Type B pancreatic cell (in vitro differentiated cells): ENCODE results near the gene FGF4. TPM values are rescaled to one million over a fixed set of nuclear protein-coding genes. Genes with fewer than 3 reads are reported as not detected.

Experiments
- DNase-seq: peaks from one replicate; pipeline ENCODE4 v3.0.0; 2021; ENCODE audit warnings: mixed read lengths; ENCODE audit not compliant: unreplicated experiment; ENCODE audit errors: extremely low spot score
- H3K27ac Mint-ChIP-seq: 2 replicates; pipeline ENCODE4 v1.8.0; 2021; ENCODE audit warnings: mild to moderate bottlenecking, mixed read lengths
- H3K27me3 Mint-ChIP-seq: 2 replicates; pipeline ENCODE4 v1.8.0; 2021; ENCODE audit warnings: mixed read lengths
- H3K36me3 Mint-ChIP-seq: 2 replicates; pipeline ENCODE4 v1.8.0; 2021; ENCODE audit warnings: mixed read lengths
- H3K4me1 Mint-ChIP-seq: one replicate; pipeline ENCODE4 v1.8.0; 2021; ENCODE audit warnings: mixed read lengths; ENCODE audit not compliant: unreplicated experiment
- H3K4me3 Mint-ChIP-seq: 2 replicates; pipeline ENCODE4 v1.8.0; 2021; ENCODE audit warnings: mild to moderate bottlenecking, mixed read lengths
- H3K9me3 Mint-ChIP-seq: 2 replicates; pipeline ENCODE4 v1.8.0; 2021; ENCODE audit warnings: mixed read lengths
- CTCF ChIP-seq: fragments of 200-600 bp; sonication (generic); conservative IDR thresholded peaks from 2 replicates; pipeline ENCODE4 v1.5.0; 2021; ENCODE audit warnings: antibody characterized with exemption, mild to moderate bottlenecking
- total RNA-seq: library from RNA; stranded (reverse); gene quantifications from 2 replicates; pipeline ENCODE4 v1.2.1, GENCODE V29; 2021; ENCODE audit warnings: low replicate concordance

FGF4 gene
- total RNA-seq, 1 donor from 2014 or later, result 0.22 TPM

GRCh38 chr11:69811431-69811830, 36.3 kb upstream of the FGF4 start:
- no peak overlapping the region for H3K27ac Mint-ChIP-seq
- no peak for TF ChIP-seq CTCF
- H3K4me3 Mint-ChIP-seq, result no peak overlapping the region
- H3K27me3 Mint-ChIP-seq, result peaks cover 42% of the 10 kb centered on the region
- DNase-seq, result no peak
- H3K9me3 Mint-ChIP-seq, result no peaks in the 10 kb centered on the region
- peaks cover 6% of the 10 kb centered on the region for H3K4me1 Mint-ChIP-seq
- no peaks in the 10 kb centered on the region for H3K36me3 Mint-ChIP-seq

GRCh38 chr11:69810289-69811118, 35.4 kb upstream of the FGF4 start:
- Mint-ChIP-seq H3K27me3 (peaks cover 36% of the 10 kb centered on the region), H3K27ac (no peak overlapping the region), H3K9me3 (no peaks in the 10 kb centered on the region)

GRCh38 chr11:69808667-69809086, 33.5 kb upstream of the FGF4 start:
- TF ChIP-seq CTCF, result no peak
- H3K27me3 Mint-ChIP-seq, result peaks cover 24% of the 10 kb centered on the region
- no peak for DNase-seq
- H3K9me3 Mint-ChIP-seq, result no peaks in the 10 kb centered on the region
- H3K36me3 Mint-ChIP-seq, result no peaks in the 10 kb centered on the region
- H3K4me1 Mint-ChIP-seq, result peaks cover 6% of the 10 kb centered on the region
- H3K27ac Mint-ChIP-seq, result no peak overlapping the region
- H3K4me3 Mint-ChIP-seq, result no peak overlapping the region

More at GRCh38 chr11:69810289-69811118, 35.4 kb upstream of the FGF4 start:
- Mint-ChIP-seq H3K4me3 (no peak overlapping the region), H3K36me3 (no peaks in the 10 kb centered on the region), H3K4me1 (peaks cover 6% of the 10 kb centered on the region)
- TF ChIP-seq CTCF, result no peak
- no peak for DNase-seq

- Mint-ChIP-seq H3K27ac (no peak overlapping the region), H3K4me3 (no peak overlapping the region), H3K36me3 (no peaks in the 10 kb centered on the region), H3K27me3 (peaks cover 29% of the 10 kb centered on the region), H3K9me3 (no peaks in the 10 kb centered on the region), H3K4me1 (peaks cover 6% of the 10 kb centered on the region)
- no peak for TF ChIP-seq CTCF
- no peak for DNase-seq
Measured at GRCh38 chr11:69807106-69807815, 32.1 kb upstream of the FGF4 start.

GRCh38 chr11:69804769-69805508, 29.8 kb upstream of the FGF4 start:
- H3K9me3 Mint-ChIP-seq, result no peaks in the 10 kb centered on the region
- H3K4me3 Mint-ChIP-seq, result no peak overlapping the region
- no peak for TF ChIP-seq CTCF
- no peak overlapping the region for H3K27ac Mint-ChIP-seq
- H3K4me1 Mint-ChIP-seq, result peaks cover 6% of the 10 kb centered on the region
- no peaks in the 10 kb centered on the region for H3K36me3 Mint-ChIP-seq
- no peak for DNase-seq
- H3K27me3 Mint-ChIP-seq, result peaks cover 33% of the 10 kb centered on the region
